ENCODE data around the gene CLEC20A. TPM values are rescaled to one million over a fixed set of nuclear protein-coding genes. Genes with fewer than 3 reads are reported as not detected.

CLEC20A gene
- total RNA-seq (2014; rRNA removed; shearing (Covaris generic)), result not detected in 2 replicates

DNA sequence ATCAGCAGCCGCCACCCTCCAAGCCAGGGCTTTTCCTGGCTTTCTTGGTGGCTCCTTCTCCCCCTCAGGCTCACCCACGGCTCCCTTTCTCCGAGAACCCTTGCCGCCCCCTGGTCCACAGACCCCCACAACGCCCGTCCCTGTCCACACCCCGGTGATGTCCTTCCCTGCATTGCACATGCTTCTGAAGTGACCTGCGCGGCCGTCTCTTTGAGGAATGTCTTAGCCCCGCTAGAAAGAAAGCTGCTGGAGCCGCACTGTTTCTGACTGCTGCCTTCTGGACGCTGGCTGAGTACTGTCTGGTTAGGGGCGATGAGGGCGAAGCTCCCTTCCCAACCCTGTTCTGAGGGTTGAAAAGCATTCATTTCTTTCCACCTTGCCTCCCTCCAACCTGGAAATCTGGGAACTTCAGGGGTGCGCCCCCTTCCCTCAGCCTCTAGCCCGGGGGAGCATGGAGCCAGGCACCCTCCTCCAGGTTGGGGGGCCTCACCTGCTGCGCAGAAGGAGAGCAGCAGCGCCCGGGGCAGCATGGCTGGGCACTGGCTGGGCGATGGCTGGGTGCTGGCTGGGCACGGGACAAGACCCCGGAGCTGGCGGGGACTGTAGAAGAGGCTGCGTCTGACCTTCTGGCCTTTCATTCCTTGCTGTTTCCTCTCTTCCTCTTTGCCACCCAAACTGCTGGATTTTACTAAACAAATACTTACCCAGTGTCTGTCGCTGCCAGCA, at the start of gene CLEC20A:
Gene CLEC20A, minus strand, starts transcription at position 555 of the 726 bp plus-strand sequence. Its CDS starts 25 bp downstream, at position 530.
- no peak for DNase-seq (ENCODE audit: low read depth)

DNA sequence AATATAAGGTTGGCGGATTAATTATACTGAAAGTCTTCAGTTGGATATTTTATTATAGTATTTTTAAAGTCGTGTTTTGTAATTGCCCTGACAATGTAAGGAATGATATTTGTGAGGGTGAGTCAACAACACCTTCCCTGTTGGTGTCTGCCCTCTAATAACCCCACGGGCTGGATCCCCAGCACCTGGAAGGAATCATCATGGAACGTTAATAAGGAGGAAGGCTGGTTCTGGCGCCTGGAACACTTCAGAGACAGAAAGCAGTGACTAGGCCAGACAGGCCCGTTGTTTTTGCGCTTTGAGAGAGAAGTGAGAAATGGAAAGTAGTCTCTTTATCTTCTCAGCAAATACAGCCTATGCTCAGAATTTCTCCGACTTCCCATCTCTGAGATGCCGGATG, 47.8 kb upstream of the CLEC20A start:
- DNase-seq (ENCODE audit: low read depth), result no peak

DNA sequence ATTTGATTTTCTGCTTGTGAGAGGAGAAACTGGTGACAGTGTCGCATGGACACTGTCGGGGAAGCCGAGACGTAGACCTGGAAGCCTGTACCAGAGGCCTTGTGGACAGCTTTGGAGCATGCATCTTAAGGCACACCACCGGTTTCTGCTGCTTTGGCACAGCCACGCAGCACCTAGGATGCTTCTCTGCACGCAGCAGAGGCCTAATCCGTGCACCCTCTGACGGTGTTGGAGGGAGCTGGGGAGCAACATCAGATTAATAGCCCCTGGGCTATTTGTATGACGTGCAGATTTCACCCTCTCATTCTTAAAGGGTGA, 46.5 kb upstream of the CLEC20A start:
- no peak for DNase-seq (ENCODE audit: low read depth)

DNA sequence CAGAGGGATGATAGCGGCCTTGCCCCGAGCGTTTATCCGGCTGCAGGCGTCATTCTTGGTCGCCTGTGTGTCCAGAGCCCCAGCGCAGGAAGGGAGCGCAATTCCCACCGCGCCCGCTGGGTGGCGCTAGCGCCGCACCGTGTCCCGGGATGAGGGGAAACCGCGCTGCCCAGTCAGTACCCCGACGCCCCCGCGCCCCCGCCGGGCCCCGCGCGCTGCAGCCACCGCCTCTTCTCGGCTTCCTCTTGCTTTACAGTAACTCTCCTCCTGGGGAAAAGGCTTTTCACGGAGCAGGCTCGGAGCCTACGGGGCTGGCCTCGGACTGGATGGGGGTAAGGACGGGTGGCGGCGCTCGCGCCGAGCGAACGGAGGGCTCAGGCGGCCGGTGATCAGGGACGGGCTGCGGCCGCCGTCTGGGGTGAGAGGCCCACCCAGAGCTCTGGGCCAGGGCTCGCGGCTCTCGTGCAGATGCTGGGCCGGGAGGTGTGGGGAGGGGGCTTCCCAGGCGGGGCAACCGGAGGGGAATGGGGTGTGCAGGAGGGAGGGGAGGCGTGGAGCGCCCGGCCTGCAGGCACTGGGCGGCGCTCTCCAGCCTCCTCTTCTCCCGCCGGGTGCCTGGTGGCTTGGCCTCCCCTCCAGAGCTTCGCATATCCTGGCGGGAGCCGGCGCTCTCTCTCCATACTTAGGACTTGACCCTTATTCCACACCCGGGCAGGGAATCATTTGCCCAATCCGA, 46.0 kb upstream of the CLEC20A start:
- peak; percentile 75 for DNase-seq (ENCODE audit: low read depth)

DNA sequence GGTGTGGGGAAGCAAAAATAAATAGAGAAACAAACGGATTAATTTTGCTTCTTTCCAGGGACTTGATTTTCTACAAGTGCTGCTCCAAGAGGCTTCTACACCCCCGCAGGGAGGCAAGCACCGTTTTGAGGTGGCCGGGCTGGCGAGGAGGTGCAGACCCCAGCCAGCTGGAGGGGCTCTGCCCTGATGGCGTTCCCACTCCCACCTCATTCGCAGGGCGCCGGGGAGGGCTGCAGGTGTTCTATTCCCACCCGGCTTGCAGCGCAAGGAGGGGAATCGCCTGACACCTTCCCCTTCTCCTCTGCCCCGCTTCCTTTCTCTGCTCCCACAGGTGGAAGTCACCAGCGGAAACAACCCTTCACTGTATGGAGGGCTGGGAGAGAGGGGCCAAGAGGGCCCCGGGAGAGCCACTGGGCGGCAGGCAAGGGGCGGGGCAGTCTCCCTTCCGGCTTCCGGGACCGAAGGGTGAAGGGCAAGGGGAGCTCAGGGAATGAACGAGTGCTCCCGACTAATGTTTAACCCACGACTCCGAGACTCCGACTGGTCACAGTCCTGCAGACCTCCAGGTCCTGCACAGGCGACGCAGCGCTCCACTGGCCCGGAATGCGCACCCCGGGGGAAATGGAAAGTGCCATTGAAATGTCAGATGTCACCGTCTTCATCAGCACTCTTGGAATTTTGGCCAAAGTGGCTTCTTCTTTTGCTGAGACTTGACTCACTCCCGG, 45.2 kb upstream of the CLEC20A start:
- DNase-seq (ENCODE audit: low read depth), result no peak

DNA sequence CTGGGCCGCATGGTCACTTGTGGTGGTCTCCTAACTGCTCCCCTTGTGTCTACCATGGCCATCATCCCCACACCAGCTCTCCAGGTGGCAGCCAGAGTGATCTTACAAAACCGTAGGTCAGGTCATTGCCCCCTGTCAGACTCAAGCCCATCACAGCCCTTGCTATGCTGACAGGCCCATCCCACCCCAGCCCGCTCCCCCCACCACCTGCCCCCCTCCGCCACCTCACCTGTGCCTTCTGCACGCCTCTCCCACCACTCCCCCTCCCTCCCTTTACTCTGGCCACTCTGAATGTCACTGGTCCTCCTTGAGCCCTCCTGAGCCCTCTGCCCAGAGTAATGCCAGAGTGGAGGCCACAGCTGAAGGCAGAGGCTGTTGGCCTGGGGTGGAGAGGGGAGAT, 44.6 kb upstream of the CLEC20A start:
- no peak for DNase-seq (ENCODE audit: low read depth)

DNA sequence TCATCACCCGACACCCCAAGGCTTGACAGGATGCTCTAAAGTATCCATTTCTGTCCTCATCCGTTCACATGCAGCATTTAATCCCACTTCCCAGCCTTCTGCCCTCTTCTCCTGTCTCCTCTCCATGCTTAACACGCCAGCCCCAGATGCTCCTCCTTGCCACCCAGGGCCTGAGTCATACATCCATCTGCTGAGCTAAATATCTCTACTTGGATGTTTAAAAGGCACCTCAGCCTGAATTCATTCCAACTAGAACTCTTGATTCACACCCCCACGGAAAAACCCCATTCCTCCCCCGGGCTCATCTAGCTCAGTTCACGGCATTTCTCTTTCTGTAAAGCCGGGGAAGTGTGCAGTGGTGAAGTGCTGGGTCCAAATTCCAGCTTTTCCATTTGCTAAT, 43.9 kb upstream of the CLEC20A start:
- peak; percentile 91 for DNase-seq (ENCODE audit: low read depth)

- no peak for DNase-seq (ENCODE audit: low read depth)
Observed at GRCh38 chr1:178540204-178540603, 43.4 kb upstream of the CLEC20A start.

DNA sequence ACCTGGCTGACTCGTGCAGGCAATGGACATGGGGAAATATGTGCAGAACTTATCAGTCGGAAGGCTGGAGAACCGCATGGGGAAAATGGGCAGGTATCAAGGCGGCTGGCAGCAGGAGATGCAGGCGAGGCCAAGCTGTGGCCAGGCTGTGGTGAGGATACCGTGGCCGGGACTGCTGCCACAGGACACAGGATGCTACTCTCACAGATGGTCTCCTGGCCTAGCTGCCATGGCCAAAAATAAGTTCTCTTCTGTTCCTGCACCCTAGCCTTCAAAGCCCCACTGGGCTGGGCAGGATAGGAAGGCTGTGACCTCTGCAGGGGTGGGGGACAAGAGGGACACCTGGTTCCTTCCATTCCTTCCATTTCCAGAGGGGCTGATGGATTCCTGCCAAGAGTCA, 42.5 kb upstream of the CLEC20A start:
- DNase-seq (ENCODE audit: low read depth), result no peak

DNA sequence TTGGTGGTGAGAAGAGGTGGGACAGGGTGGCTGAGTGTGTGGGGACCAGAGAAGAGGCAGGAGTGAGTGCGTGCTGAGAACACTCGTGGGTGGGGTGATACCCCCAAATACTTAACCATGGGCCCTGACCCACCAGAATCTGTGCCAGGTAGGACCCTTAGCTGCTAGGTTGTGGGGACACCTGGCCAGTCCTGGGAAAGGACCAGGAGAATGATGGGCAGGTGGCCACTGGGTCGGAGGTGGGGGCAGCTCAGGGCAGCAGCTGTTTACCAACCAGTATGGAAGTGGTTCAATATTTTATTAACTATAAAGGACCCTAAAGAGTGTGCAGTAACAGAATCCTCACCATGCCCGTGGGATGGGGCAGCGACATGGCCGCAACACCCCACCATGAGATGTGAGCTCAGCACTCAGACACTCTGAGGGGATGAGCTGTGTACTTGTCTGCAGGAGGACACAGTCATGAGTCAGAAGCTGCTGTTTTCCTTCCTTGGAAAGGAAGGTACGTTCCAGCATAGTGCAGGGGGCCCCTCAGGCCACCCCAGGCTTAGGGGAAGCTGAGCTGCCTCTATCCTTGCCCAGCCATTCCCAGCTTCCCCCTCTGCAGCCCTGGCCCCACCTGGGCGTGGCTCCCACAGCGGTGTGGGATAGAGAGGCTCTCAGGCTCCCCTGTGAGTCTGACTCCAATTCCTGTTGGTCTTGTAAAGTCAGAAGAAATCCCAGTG, 41.6 kb upstream of the CLEC20A start:
- DNase-seq (ENCODE audit: low read depth), result peak; percentile 78

DNA sequence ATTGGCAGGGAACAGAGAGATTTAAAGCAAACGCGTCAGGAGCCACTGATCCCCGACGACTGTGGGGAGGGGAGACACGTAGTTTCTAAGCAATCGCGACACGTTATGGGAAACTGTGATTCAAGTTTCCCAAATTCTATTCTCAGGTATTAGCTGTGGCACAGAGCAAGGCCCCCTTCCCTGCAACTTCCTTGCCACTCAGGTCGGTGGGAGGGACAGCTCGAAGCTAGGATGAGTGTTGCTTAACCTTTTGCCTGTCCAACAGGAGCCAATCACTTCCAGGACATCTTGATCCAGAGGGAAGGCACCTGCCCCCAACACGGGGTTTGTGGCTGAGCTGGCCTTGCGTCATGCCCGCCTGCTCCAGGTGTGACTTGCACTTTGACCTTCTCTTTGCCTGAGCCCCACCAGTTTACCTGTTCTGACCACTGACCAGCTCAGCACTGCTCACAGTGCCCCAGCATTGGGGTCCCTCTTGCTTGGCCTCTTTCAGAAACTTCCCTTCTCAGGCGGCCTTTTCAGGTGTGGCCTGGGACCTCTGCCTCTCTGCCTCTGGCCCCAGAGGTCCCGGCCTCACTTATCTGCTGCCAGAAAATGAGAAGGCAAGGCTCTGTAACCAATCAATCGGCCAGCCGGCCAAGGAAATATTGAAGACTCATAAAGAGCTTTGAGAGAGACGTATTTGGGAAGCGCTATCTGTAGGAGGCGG, 40.8 kb upstream of the CLEC20A start:
- DNase-seq (ENCODE audit: low read depth), result no peak

GRCh38 chr1:178536844-178537371, 40.1 kb upstream of the CLEC20A start:
- DNase-seq (ENCODE audit: low read depth), result peak; percentile 96

DNA sequence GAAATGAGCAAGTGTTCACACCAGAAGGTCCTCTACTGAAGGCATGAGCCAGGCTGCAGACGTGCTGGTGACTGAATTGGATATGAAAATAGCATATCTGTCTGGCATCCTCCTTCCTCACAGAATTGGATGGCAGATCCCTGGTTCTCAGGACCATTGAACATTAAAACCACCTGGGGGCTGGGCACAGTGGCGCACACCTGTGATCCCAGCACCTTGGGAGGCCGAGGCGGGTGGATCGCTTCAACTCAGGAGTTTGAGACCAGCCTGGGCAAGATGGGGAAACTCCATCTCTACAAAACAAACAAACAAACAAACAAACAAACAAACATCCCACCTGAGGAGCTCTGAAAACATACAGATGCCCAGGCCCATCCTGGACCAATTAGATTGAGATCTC, 39.6 kb upstream of the CLEC20A start:
- no peak for DNase-seq (ENCODE audit: low read depth)

- no peak for DNase-seq (ENCODE audit: low read depth)
Observed at GRCh38 chr1:178534137-178534868, 37.5 kb upstream of the CLEC20A start.

DNA sequence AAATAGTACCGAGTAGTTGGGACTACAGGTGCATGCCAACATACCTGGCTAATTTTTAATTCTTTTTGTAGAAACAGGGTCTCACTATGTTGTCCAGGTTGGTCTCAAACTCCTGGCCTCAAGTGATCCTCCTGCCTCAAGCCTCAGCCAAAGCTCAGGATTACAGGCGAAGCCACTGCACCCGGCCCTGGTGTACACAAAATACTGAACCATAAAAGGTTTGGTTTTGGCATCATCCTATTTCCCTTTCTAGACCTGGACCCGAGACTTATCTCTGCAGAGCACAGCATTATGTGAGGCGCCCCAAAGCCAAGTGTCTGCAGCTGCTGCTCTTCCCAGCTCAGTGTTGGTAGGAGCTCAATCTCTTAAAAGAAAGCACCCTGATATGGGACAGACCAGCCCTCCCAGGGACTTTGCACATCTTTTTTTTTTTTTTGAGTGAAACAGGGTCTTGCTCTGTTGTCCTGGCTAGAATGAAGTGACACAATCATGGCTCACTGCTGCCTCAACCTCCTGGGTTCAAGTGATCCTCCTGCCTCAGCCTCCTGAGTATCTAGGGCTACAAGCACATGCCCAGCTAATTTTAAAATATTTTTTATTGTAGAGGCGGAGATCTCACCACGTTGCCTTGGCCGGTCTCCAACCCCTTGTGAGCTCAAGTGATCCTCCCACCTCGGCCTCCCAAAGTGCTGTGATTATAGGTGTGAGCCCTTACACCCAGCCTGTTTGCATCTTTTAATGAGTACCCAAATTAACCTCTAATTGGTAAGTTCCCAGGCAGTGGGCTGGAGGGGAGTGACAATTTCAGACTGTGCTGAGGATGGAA, 36.6 kb upstream of the CLEC20A start:
- no peak for DNase-seq (ENCODE audit: low read depth)

DNA sequence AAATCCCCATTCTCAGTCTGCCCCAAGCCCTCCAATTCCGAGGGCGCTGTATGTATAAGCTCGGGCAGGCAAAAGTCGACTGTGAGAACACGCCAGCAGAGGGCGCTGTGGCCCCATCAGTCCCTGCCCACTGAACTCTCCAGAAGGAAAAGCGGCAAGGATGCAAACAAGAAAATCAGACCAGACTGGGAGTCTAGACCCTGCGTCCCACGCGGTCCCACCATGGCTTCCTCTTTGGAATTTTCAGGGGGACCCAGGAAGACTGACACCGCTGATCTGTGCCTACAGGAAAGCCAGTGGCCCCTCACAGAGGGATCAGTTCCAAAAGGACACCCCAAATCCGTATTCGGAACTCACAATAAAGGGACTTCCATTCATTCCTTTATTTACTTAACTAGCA, 35.6 kb upstream of the CLEC20A start:
- DNase-seq (ENCODE audit: low read depth), result peak; percentile 69

GRCh38 chr1:178531887-178532286, 35.1 kb upstream of the CLEC20A start:
- no peak for DNase-seq (ENCODE audit: low read depth)

GRCh38 chr1:178530502-178530901, 33.7 kb upstream of the CLEC20A start:
- DNase-seq (ENCODE audit: low read depth), result peak; percentile 29

- DNase-seq (ENCODE audit: low read depth), result peak; percentile 93
Observed at GRCh38 chr1:178530037-178530402, 33.3 kb upstream of the CLEC20A start.
